ENCODE results near the gene JARID2.

- TF ChIP-seq CTCF (IDR thresholded peaks at IDR 0.05) = no peak
- no peak for TF ChIP-seq POLR2A (IDR thresholded peaks at IDR 0.05)
Observed at GRCh38 chr6:15534974-15535373, 289.1 kb downstream of the JARID2 start.

Measured in heart left ventricle (tissue), 13 donors.